ENCODE measurements around the gene USP17L28. TPM values are rescaled to one million over a fixed set of nuclear protein-coding genes. Genes with fewer than 3 reads are reported as not detected.
"Not testable (repeated sequence)": the region's sequence is repeated elsewhere in the genome, so short reads cannot be mapped to it uniquely, and the experiment has no call there.

USP17L28 gene, protein sequence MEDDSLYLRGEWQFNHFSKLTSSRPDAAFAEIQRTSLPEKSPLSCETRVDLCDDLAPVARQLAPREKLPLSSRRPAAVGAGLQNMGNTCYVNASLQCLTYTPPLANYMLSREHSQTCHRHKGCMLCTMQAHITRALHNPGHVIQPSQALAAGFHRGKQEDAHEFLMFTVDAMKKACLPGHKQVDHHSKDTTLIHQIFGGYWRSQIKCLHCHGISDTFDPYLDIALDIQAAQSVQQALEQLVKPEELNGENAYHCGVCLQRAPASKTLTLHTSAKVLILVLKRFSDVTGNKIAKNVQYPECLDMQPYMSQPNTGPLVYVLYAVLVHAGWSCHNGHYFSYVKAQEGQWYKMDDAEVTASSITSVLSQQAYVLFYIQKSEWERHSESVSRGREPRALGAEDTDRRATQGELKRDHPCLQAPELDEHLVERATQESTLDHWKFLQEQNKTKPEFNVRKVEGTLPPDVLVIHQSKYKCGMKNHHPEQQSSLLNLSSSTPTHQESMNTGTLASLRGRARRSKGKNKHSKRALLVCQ
- polyA plus RNA-seq, result not detected
- long read RNA-seq, donor 1, result 0 reads
- long read RNA-seq, donor 2, result 0 reads
- long read RNA-seq, donor 3, result 0 reads
- long read RNA-seq, donor 4, result 0 reads
- long read RNA-seq, donor 5, result 0 reads
- long read RNA-seq, donor 6, result 0 reads
- long read RNA-seq, donor 7, result 0 reads
- long read RNA-seq, donor 8, result 0 reads
- long read RNA-seq, donor 9, result 0 reads
- long read RNA-seq, donor 10, result 0 reads
- long read RNA-seq, donor 11, result 0 reads

DNA sequence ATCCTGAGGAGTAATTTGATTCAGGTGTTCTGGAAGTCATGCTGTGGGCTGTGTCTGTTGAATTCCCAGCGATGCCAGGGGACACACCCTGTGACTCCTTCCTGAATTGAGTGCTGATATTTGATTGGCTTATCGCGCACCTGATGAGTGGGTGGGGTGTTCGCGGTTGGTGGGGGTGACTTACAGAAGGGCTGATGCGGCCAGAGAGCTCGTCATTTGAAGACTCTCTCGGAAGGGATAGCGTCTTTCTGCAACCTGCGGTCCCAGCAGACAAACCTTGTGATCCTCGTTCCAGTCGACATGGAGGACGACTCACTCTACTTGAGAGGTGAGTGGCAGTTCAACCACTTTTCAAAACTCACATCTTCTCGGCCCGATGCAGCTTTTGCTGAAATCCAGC is at the start of gene USP17L28:
Gene USP17L28 (plus strand): TSS at position 301 of the 400 bp plus-strand sequence. CDS start 0 bp downstream, at position 301.
- H3K9me3 ChIP-seq (ENCODE audit: control insufficient read depth, low read depth, low read length); DNase-seq; H3K36me3 ChIP-seq (ENCODE audit: control insufficient read depth, insufficient read depth, low read length); H3K27ac ChIP-seq (ENCODE audit: low read length); H3K27me3 ChIP-seq (ENCODE audit: control insufficient read depth, insufficient read depth, low read length); H3K4me1 ChIP-seq (ENCODE audit: control insufficient read depth, insufficient read depth, low read length); H3K4me3 ChIP-seq (ENCODE audit: low read length): not testable (repeated sequence)
- WGBS (ENCODE audit: insufficient coverage, low lambda C conversion rate), result no CpG with 5 or more reads among the region's 15 CpGs

DNA sequence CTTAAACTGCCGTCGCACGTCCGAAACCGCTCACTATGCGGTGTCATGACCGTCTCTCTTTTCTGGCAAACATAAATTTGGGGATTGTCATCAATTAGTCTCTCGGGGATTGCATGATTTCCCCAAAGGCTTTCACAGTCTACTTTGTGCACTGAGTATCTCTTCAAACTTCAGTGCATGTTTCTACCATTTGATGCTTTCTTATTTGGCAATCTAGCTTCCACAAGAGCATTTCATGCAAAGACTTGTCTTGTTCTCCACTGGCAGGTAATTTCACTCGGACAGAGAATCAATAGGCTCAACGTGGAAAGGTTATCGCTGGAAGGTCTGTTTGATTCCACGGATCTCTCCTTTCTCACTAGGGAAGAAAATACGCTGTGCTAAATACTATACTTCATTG is 24.5 kb upstream of the USP17L28 start:
- no CpG with 5 or more reads among the region's 13 CpGs for WGBS (ENCODE audit: insufficient coverage, low lambda C conversion rate)
- not testable (repeated sequence) for H3K9me3 ChIP-seq (ENCODE audit: control insufficient read depth, low read depth, low read length); DNase-seq; H3K4me3 ChIP-seq (ENCODE audit: low read length); H3K36me3 ChIP-seq (ENCODE audit: control insufficient read depth, insufficient read depth, low read length); H3K4me1 ChIP-seq (ENCODE audit: control insufficient read depth, insufficient read depth, low read length); H3K27ac ChIP-seq (ENCODE audit: low read length); H3K27me3 ChIP-seq (ENCODE audit: control insufficient read depth, insufficient read depth, low read length)

DNA sequence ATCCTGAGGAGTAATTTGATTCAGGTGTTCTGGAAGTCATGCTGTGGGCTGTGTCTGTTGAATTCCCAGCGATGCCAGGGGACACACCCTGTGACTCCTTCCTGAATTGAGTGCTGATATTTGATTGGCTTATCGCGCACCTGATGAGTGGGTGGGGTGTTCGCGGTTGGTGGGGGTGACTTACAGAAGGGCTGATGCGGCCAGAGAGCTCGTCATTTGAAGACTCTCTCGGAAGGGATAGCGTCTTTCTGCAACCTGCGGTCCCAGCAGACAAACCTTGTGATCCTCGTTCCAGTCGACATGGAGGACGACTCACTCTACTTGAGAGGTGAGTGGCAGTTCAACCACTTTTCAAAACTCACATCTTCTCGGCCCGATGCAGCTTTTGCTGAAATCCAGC is 23.8 kb upstream of the USP17L28 start, which contains the start of gene USP17L24:
Gene USP17L24 (plus strand): TSS at position 301 of the 400 bp plus-strand sequence. CDS start 0 bp downstream, at position 301.
- not testable (repeated sequence) for H3K36me3 ChIP-seq (ENCODE audit: control insufficient read depth, insufficient read depth, low read length); DNase-seq
- no CpG with 5 or more reads among the region's 15 CpGs for WGBS (ENCODE audit: insufficient coverage, low lambda C conversion rate)

DNA sequence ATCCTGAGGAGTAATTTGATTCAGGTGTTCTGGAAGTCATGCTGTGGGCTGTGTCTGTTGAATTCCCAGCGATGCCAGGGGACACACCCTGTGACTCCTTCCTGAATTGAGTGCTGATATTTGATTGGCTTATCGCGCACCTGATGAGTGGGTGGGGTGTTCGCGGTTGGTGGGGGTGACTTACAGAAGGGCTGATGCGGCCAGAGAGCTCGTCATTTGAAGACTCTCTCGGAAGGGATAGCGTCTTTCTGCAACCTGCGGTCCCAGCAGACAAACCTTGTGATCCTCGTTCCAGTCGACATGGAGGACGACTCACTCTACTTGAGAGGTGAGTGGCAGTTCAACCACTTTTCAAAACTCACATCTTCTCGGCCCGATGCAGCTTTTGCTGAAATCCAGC is 19.1 kb upstream of the USP17L28 start, which contains the start of gene USP17L25:
Gene USP17L25 (plus strand): TSS at position 301 of the 400 bp plus-strand sequence. CDS start 0 bp downstream, at position 301.
- DNase-seq; H3K36me3 ChIP-seq (ENCODE audit: control insufficient read depth, insufficient read depth, low read length); H3K27ac ChIP-seq (ENCODE audit: low read length); H3K27me3 ChIP-seq (ENCODE audit: control insufficient read depth, insufficient read depth, low read length); H3K4me1 ChIP-seq (ENCODE audit: control insufficient read depth, insufficient read depth, low read length); H3K4me3 ChIP-seq (ENCODE audit: low read length); H3K9me3 ChIP-seq (ENCODE audit: control insufficient read depth, low read depth, low read length): not testable (repeated sequence)
- WGBS (ENCODE audit: insufficient coverage, low lambda C conversion rate), result no CpG with 5 or more reads among the region's 15 CpGs

More for the DNA sequence above, 23.8 kb upstream of the USP17L28 start, which contains the start of gene USP17L24:
- not testable (repeated sequence) for H3K27me3 ChIP-seq (ENCODE audit: control insufficient read depth, insufficient read depth, low read length); H3K4me1 ChIP-seq (ENCODE audit: control insufficient read depth, insufficient read depth, low read length); H3K9me3 ChIP-seq (ENCODE audit: control insufficient read depth, low read depth, low read length); H3K27ac ChIP-seq (ENCODE audit: low read length); H3K4me3 ChIP-seq (ENCODE audit: low read length)

DNA sequence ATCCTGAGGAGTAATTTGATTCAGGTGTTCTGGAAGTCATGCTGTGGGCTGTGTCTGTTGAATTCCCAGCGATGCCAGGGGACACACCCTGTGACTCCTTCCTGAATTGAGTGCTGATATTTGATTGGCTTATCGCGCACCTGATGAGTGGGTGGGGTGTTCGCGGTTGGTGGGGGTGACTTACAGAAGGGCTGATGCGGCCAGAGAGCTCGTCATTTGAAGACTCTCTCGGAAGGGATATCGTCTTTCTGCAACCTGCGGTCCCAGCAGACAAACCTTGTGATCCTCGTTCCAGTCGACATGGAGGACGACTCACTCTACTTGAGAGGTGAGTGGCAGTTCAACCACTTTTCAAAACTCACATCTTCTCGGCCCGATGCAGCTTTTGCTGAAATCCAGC is 14.3 kb upstream of the USP17L28 start, which contains the start of gene USP17L26:
Gene USP17L26 (plus strand): TSS at position 301 of the 400 bp plus-strand sequence. CDS start 0 bp downstream, at position 301.
- H3K4me1 ChIP-seq (ENCODE audit: control insufficient read depth, insufficient read depth, low read length); DNase-seq; H3K9me3 ChIP-seq (ENCODE audit: control insufficient read depth, low read depth, low read length); H3K27ac ChIP-seq (ENCODE audit: low read length); H3K27me3 ChIP-seq (ENCODE audit: control insufficient read depth, insufficient read depth, low read length); H3K4me3 ChIP-seq (ENCODE audit: low read length); H3K36me3 ChIP-seq (ENCODE audit: control insufficient read depth, insufficient read depth, low read length): not testable (repeated sequence)
- no CpG with 5 or more reads among the region's 15 CpGs for WGBS (ENCODE audit: insufficient coverage, low lambda C conversion rate)

DNA sequence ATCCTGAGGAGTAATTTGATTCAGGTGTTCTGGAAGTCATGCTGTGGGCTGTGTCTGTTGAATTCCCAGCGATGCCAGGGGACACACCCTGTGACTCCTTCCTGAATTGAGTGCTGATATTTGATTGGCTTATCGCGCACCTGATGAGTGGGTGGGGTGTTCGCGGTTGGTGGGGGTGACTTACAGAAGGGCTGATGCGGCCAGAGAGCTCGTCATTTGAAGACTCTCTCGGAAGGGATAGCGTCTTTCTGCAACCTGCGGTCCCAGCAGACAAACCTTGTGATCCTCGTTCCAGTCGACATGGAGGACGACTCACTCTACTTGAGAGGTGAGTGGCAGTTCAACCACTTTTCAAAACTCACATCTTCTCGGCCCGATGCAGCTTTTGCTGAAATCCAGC is 9.6 kb upstream of the USP17L28 start, which contains the start of gene USP17L5:
Gene USP17L5 (plus strand): TSS at position 301 of the 400 bp plus-strand sequence. CDS start 0 bp downstream, at position 301.
- no CpG with 5 or more reads among the region's 15 CpGs for WGBS (ENCODE audit: insufficient coverage, low lambda C conversion rate)
- DNase-seq; H3K4me1 ChIP-seq (ENCODE audit: control insufficient read depth, insufficient read depth, low read length); H3K36me3 ChIP-seq (ENCODE audit: control insufficient read depth, insufficient read depth, low read length); H3K27ac ChIP-seq (ENCODE audit: low read length); H3K4me3 ChIP-seq (ENCODE audit: low read length); H3K27me3 ChIP-seq (ENCODE audit: control insufficient read depth, insufficient read depth, low read length); H3K9me3 ChIP-seq (ENCODE audit: control insufficient read depth, low read depth, low read length): not testable (repeated sequence)

DNA sequence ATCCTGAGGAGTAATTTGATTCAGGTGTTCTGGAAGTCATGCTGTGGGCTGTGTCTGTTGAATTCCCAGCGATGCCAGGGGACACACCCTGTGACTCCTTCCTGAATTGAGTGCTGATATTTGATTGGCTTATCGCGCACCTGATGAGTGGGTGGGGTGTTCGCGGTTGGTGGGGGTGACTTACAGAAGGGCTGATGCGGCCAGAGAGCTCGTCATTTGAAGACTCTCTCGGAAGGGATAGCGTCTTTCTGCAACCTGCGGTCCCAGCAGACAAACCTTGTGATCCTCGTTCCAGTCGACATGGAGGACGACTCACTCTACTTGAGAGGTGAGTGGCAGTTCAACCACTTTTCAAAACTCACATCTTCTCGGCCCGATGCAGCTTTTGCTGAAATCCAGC is 4.8 kb upstream of the USP17L28 start, which contains the start of gene USP17L27:
Gene USP17L27 (plus strand): TSS at position 301 of the 400 bp plus-strand sequence. CDS start 0 bp downstream, at position 301.
- H3K4me1 ChIP-seq (ENCODE audit: control insufficient read depth, insufficient read depth, low read length); H3K27me3 ChIP-seq (ENCODE audit: control insufficient read depth, insufficient read depth, low read length); H3K9me3 ChIP-seq (ENCODE audit: control insufficient read depth, low read depth, low read length); H3K36me3 ChIP-seq (ENCODE audit: control insufficient read depth, insufficient read depth, low read length); DNase-seq; H3K4me3 ChIP-seq (ENCODE audit: low read length); H3K27ac ChIP-seq (ENCODE audit: low read length): not testable (repeated sequence)
- WGBS (ENCODE audit: insufficient coverage, low lambda C conversion rate), result no CpG with 5 or more reads among the region's 15 CpGs

DNA sequence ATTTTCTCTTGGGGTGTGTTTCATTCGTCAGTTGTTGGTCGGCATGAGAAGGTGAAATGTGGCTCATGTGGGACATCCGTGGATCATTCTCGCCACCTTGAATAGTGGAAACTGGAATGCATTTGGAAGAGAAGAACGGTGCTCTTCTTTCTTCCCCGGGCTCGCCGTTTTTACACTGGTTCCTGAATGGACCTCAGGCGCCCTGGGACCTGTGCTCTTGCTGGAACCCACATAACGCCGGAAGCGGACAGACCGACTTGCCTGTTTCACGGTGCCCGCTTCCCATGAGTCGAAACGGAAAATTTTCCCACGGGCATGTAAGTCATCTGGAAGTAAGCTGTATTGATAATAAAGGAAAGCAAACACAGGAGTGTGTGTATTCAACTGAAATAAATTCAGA is 2.2 kb downstream of the USP17L28 start:
- H3K36me3 ChIP-seq (ENCODE audit: control insufficient read depth, insufficient read depth, low read length); H3K4me3 ChIP-seq (ENCODE audit: low read length); DNase-seq; H3K9me3 ChIP-seq (ENCODE audit: control insufficient read depth, low read depth, low read length); H3K27ac ChIP-seq (ENCODE audit: low read length); H3K27me3 ChIP-seq (ENCODE audit: control insufficient read depth, insufficient read depth, low read length); H3K4me1 ChIP-seq (ENCODE audit: control insufficient read depth, insufficient read depth, low read length): not testable (repeated sequence)
- no CpG with 5 or more reads among the region's 18 CpGs for WGBS (ENCODE audit: insufficient coverage, low lambda C conversion rate)

DNA sequence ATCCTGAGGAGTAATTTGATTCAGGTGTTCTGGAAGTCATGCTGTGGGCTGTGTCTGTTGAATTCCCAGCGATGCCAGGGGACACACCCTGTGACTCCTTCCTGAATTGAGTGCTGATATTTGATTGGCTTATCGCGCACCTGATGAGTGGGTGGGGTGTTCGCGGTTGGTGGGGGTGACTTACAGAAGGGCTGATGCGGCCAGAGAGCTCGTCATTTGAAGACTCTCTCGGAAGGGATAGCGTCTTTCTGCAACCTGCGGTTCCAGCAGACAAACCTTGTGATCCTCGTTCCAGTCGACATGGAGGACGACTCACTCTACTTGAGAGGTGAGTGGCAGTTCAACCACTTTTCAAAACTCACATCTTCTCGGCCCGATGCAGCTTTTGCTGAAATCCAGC is 4.6 kb downstream of the USP17L28 start, which contains the start of gene USP17L29:
Gene USP17L29 (plus strand): TSS at position 301 of the 400 bp plus-strand sequence. CDS start 0 bp downstream, at position 301.
- no CpG with 5 or more reads among the region's 15 CpGs for WGBS (ENCODE audit: insufficient coverage, low lambda C conversion rate)
- H3K4me3 ChIP-seq (ENCODE audit: low read length); H3K4me1 ChIP-seq (ENCODE audit: control insufficient read depth, insufficient read depth, low read length); H3K27ac ChIP-seq (ENCODE audit: low read length); H3K36me3 ChIP-seq (ENCODE audit: control insufficient read depth, insufficient read depth, low read length); H3K9me3 ChIP-seq (ENCODE audit: control insufficient read depth, low read depth, low read length); DNase-seq; H3K27me3 ChIP-seq (ENCODE audit: control insufficient read depth, insufficient read depth, low read length): not testable (repeated sequence)

DNA sequence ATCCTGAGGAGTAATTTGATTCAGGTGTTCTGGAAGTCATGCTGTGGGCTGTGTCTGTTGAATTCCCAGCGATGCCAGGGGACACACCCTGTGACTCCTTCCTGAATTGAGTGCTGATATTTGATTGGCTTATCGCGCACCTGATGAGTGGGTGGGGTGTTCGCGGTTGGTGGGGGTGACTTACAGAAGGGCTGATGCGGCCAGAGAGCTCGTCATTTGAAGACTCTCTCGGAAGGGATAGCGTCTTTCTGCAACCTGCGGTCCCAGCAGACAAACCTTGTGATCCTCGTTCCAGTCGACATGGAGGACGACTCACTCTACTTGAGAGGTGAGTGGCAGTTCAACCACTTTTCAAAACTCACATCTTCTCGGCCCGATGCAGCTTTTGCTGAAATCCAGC is 14.1 kb downstream of the USP17L28 start, which contains the start of gene USP17L30:
Gene USP17L30 (plus strand): TSS at position 301 of the 400 bp plus-strand sequence. CDS start 0 bp downstream, at position 301.
- not testable (repeated sequence) for H3K36me3 ChIP-seq (ENCODE audit: control insufficient read depth, insufficient read depth, low read length); H3K27me3 ChIP-seq (ENCODE audit: control insufficient read depth, insufficient read depth, low read length); H3K27ac ChIP-seq (ENCODE audit: low read length); H3K9me3 ChIP-seq (ENCODE audit: control insufficient read depth, low read depth, low read length); H3K4me1 ChIP-seq (ENCODE audit: control insufficient read depth, insufficient read depth, low read length); H3K4me3 ChIP-seq (ENCODE audit: low read length); DNase-seq
- WGBS (ENCODE audit: insufficient coverage, low lambda C conversion rate), result no CpG with 5 or more reads among the region's 15 CpGs

All from large intestine (tissue), 12 donors.